Stromal cell of bone marrow (primary cell): Measurements from ENCODE around the gene CCDC34.

Experiments
- DNase-seq: peaks from one replicate; pipeline ENCODE4 v3.0.0-alpha.2; 2012; ENCODE audit warnings: low read depth

The CCDC34 gene

DNA sequence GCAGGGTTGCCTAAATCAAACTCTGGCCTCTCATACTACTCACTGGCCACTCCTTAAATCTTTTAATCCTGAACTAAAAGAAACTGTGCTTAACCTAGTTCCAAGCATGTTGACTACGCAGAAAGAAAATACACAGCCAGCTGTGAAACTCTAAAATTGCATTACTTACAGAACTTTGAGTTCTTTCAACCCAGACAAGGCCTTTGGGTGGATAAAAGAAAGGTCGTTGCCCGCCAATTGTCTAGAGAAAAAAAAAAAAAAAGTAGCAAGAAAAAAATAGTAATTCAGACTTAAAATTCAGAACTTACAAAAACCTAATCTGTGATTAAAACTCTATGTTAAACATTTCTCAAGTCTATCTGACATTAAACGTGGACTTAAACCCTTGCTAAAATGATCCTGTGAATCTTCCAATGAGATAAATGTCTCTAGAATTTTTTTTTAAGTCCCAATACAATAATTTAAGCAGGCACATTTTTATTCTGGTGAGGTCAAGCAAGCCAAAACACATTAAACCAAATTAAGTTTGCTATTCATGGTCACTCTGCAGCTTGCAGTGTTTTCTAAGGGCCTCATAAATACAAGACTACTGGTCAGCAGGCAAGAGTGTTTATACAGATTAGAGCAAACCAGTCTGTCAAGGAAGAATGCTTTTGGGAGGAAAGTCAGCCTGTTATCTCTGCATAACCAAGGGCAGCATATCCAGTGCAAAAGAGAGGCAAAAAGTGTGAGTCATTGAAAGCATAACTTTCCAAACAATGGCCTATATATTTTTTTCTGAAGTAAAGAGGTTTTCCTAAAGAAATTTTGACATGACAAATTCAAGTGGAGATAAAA is 29.5 kb upstream of the CCDC34 start:
- DNase-seq: peak; percentile 52

DNA sequence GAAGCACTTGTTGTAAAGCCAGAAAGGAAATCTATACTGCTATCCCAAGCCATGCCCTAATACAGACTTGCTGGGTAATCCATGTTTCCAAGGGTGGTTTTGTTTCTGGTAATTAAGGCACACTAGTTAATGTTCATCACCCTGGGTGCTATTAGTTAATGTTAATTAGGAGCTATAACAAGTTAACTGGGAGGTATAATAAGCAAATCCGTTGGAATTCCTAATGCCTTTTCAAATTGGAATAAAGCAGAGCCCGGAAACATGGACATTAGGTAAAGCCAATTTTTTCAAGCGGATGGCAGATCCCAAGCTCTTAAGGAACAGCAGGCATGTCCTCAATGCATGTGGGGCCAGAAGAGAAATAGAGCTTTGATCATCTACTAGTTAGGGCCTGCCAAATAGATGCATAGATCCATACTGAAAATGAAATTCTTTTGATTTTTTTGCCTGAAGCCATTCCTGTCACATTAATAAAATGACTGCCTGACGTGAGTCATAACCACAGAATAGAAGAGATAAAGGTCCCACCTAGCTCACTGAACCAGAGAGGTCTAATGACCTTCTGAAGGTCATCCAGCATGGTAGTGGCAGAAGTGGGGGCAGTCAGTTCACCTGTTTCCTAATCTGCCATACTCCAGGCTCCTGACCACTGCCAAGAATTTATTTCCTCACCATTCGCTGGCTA is 28.5 kb upstream of the CCDC34 start:
- DNase-seq: no peak

- peak; percentile 52 for DNase-seq
Observed at GRCh38 chr11:27390318-27391295, 27.6 kb upstream of the CCDC34 start.

DNA sequence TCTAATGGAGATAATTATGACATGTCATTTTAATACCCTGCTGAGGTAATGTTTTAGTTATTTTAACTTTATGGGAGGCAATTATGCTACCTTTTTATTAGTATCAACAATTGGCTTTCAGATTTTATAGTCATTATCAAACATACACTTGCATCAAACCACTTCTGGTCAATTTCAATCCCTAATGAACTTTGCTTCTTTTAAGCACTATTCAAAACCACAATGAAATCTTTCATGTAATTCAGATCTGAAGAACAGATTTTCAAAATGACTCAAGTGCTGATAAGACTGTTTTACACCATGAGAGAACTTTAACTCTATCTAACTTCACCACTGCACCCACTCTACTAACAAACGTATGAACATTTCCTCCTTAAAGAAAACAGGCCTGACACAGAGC is 25.9 kb upstream of the CCDC34 start:
- DNase-seq: no peak

DNA sequence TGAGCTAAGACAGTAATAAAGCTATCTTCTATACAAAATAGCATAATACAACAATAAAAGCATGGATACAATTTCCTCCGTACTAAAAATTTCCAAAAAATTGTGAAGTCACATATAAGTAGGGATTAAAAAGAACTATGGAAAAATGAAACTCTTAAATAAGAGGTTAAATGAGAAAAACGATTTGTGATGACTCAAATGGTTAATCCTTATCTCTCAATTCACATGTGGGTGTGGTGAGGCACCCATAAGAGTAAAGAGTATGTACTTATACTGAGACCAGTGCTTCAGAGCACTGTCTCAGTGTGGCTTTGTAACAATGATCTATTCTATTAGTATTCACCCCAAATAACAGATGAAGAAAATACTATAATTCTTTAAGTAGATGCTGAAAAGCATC is 25.0 kb upstream of the CCDC34 start:
- no peak for DNase-seq

DNA sequence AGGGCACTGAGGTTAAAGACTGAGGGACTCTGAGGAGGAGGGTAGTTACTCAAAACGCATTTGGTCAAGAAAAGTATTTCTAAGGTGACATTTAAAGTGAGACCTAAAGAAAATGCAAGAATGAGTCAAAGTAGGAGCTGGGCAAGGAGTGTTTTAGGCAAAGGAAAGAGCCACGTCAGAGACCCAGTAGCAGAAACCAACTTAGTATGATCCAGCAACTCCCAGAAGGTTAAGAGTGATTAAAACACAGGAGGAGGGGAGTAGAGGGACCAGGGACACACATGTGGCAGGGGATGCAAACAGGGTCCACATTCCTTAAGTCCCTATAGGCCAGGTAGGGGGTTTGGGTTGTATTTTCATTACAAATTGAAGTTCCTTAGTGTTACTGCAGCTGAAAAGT is 24.3 kb upstream of the CCDC34 start:
- no peak for DNase-seq

DNA sequence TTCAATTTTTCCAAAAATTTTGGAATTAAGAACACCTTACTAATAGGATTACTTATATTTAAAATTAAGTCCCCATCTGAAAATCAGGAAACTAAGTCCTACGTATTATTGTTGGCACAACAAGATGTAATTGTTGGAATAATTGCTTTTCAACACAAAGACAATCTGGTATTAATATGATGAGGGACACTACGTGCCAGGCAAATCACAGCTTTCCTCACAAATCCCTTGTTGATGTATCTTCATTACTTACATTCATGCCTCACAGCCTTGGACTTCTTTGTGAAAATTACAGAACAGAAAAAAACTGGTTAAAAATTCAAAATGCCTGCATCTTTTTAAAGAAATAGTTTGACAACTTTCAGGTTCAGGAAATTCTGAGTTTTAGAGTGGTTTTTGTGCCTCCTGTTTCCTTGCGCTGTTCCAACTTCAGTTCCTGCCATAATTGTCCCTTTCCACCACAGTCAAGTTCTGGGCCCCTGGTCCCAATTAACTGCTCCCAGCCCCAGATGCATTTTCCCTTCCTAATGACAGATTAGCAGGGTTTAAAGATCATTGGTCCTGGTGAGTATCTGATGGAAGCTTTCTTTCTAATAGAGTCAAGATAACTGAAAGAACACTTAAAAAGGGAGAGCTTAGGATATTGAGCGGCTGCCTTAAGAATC is 23.3 kb upstream of the CCDC34 start:
- DNase-seq: no peak

- DNase-seq: peak; percentile 68
Observed at GRCh38 chr11:27385245-27385644, 22.2 kb upstream of the CCDC34 start.

GRCh38 chr11:27384227-27384626 is 21.2 kb upstream of the CCDC34 start:
- no peak for DNase-seq

- no peak for DNase-seq
Observed at GRCh38 chr11:27383645-27384044, 20.6 kb upstream of the CCDC34 start.

- DNase-seq: no peak
Observed at GRCh38 chr11:27381238-27381666, 18.2 kb upstream of the CCDC34 start.

DNA sequence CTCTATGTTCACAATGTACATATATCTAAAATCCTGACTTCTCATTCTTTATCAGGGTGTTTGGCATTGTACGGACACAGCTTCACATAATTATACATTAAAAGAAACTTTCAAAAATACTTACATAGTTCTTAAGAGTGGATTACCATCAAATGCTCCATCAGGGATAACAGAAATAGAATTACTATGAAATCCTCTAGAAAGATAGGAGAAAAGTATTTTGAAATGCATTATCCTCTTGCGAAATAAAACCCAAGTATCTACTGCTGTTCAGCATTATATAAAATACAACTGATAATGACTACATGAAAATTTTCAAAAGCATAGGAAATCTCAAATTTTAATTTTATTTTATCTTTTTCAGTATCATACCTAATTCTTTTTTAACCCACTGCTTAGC is 17.8 kb upstream of the CCDC34 start:
- DNase-seq: no peak

DNA sequence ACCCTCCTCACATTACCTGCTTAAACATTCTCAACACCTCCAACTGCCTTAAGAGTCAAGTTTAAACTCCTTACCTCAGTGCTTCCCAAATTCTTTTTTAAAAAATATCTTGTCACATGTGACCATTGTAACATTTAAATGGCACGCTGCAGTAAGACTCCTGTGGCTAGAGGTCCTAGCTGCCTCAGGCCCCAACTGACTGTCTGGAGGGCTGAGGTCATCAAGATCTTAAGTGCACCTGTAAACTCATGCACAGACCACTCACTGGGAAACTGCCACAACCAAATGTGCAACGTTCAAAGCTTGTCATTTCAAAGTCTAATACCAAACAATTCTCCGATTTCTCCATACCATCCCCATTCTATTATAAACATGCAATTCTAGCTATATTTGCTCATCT is 16.4 kb upstream of the CCDC34 start:
- DNase-seq: no peak

DNA sequence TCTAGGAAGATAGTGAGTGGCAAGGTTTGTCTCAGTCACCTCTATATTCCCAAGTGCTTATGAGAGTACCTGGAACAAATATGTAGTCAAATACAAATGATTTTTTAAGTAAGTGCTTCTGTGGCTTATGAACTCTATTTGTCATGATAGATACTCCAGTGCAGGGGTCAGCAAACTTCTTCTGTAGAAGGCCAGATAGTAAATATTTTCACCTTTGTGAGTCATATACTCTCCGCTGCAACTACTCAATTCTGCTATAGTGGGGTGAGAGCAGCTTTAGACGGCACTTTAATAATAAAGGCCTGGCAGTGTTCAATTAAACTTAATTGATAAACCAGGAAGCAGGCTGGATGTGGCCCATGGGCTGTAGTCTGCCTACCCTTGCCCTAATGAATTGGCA is 12.4 kb upstream of the CCDC34 start:
- no peak for DNase-seq

DNA sequence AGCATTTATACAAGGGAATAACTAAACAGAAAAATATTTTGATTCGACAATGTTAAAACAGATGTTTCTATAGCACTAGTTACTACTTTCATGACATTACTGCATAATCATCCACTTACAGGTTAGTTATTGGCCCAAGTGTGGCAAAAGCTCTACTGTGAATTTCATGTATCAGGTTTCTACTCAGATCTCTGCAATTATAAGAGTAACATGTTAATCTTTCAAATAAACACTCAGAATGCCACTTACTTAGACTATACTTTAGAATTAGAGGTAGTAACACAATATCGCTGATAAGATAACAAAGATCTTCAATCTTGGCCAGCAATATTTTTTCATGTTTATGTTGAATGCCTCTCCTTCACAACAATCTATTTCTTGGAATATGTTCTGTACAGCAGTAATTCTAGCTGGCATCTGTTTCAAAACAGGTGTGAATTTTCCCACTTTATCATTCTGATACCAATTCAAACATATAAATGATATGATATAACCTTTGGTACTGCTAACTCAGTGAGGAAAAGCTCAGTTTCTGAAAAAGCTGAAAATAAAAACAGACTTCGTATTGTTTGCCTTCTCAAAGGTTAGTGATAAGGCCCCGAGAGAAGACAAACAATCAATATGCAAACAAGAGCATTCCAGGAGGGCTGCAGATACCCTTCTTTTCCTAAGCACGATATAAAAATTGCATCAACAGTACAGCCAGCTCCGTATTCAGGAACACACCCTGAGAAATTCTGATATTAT is 11.0 kb upstream of the CCDC34 start:
- no peak for DNase-seq

DNA sequence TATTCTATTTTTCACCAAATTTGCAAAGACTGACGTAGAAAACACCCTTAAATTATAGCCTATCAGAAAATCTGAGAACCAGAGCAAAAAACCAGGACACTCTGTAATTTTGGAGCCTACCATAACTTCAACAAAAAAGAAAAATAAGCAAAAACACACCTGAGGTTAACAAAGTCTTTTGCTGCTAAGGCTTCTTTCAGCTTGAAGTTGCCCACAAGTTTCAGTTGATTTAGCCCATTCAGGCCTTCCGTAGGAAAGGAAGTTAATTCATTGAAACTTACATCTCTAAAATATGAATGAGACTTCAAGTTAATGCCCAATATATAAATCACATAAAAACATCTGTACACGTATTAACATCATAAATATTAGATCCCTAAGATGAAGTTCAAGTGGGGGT is 10.4 kb upstream of the CCDC34 start:
- DNase-seq: no peak

DNA sequence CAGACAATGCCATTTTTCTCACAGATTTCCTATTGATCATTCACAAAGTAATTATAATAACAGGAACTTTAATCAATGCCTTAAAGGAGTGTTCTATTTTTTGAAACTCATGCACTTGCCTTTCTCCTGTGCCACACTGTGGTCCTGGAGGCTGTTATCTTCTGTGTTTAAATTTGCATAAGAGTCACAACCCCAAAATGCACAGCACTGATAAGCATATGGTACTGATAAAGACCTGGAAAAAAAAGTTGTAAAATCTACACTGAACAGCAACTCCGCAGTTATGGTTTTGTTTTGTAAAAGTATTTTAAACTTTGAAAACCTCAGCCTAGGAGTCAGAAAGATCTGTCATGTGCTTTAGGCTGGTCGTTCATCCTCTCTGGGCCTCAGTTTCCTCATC is 9.1 kb upstream of the CCDC34 start:
- no peak for DNase-seq

GRCh38 chr11:27371489-27371888 is 8.5 kb upstream of the CCDC34 start:
- DNase-seq: no peak

- no peak for DNase-seq
Observed at GRCh38 chr11:27370374-27370773, 7.4 kb upstream of the CCDC34 start.

- no peak for DNase-seq
Observed at GRCh38 chr11:27367881-27368280, 4.9 kb upstream of the CCDC34 start.

DNA sequence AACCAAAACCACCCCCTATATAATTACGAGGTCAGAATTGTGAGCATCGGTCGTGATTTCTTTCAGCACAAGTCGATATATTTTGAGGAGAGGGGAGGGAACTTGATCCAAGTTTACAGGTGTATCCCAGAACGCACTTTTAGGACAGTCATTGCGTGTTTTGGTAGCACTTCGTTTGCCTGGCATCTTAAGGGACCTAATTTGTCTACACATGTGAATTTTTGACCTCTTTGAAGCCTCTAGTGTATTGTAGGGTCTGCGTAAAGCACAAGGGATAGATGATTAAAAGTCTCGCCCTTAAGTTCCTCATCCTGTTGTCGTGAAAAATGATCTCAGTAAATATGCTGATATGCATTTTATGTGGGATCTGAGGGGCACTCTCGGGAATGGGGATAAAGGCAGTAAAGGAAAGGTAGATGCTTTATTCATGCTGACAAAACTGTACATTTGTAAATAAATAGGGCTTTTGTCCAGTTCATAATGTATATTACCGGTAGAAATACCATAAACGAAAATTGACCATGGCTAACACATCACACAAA is 632 bp upstream of the CCDC34 start:
- DNase-seq: no peak
